GM19099 (cell line): ENCODE measurements around the gene HOXA10.

Source experiments
- POLR2A ChIP-seq: IDR thresholded peaks from 3 replicates; pipeline ENCODE4 v1.6.1; 2011; ENCODE audit warnings: low read depth; ENCODE audit not compliant: insufficient read length; ENCODE audit errors: extremely low read depth

Gene HOXA10

GRCh38 chr7:27173956-27174873 lies at the start of gene HOXA10:
Gene HOXA10, minus strand, starts transcription at chr7:27174320. Its CDS starts 14 bp downstream, at chr7:27174306.
- TF ChIP-seq POLR2A = no peak

- TF ChIP-seq POLR2A = no peak
Observed at GRCh38 chr7:27221201-27221797, 47.2 kb upstream of the HOXA10 start.

GRCh38 chr7:27220440-27220955 lies 46.4 kb upstream of the HOXA10 start:
- TF ChIP-seq POLR2A = no peak

DNA sequence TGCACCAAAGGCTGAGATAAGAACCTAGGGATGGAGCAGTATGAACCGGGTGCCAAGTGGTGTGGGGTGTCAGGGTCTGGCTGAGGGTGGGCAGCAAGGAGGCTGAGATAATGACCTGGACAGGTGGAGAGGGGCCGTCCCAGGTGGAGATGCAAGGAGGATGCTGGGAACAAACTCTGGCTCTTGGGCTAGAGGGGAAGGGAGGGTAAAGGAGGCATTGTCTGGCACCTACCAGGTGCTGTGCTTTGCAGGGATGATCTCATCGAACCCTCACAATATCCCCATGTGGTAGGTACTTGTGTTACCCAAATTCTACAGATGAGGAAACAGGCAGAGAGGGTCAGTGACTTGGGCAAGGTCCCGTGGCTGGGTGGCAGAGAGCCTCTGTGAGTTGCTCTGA lies 45.7 kb upstream of the HOXA10 start:
- no peak for TF ChIP-seq POLR2A

DNA sequence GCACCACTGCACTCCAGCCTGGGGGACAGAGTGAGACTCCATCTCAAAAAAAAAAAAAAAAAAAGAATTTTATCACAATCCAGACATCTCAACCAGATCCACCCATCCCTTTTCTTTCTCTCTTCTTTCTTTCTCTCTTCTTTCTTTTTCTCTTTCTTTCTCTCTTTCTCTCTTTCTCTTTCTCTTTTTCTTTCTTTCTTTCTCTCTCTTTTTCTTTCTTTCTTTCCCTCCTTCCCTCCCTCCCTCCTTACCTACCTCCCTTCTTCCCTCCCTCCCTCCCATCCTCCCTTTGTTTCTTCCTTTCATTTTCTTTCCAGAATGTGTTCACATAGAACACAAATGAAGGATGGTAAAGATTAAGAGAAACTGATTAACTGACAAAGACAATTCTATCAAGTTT lies 43.8 kb upstream of the HOXA10 start:
- TF ChIP-seq POLR2A = no peak

- TF ChIP-seq POLR2A = no peak
Observed at GRCh38 chr7:27215356-27215755, 41.2 kb upstream of the HOXA10 start.

DNA sequence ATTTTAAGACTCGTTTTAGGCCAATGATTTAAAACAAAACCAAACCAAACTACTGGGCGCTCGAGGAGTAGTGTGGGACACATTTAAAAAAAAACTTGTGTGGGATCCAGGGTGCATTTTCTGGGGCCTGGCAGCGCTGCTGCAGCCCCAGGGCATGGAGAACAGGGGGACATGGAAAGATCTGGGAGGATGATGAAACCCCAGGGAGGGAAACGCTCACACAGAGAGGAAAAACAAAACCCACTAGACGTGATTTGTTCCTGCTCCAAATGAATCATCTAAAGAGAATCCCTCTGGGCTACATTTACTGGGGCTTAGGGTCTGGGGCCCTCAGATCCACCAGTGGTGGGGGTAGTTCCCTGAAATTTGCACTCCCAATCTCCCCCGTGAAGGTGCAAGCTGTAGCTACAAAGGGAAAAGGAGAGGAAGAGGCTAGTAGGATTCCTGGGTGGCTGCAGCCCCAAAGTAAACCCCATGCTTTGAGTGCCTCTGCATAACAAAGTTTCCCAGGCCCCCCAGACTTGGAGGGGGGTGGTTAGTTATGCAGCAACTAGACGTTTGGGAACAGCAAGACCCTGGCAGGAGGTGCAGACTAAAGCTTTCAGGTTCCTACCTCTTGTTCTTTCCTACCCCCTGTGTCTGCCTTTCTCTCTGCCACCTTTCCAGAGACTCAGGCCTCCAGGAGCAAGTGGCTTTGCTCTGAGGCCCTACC lies 40.3 kb upstream of the HOXA10 start:
- TF ChIP-seq POLR2A = no peak

DNA sequence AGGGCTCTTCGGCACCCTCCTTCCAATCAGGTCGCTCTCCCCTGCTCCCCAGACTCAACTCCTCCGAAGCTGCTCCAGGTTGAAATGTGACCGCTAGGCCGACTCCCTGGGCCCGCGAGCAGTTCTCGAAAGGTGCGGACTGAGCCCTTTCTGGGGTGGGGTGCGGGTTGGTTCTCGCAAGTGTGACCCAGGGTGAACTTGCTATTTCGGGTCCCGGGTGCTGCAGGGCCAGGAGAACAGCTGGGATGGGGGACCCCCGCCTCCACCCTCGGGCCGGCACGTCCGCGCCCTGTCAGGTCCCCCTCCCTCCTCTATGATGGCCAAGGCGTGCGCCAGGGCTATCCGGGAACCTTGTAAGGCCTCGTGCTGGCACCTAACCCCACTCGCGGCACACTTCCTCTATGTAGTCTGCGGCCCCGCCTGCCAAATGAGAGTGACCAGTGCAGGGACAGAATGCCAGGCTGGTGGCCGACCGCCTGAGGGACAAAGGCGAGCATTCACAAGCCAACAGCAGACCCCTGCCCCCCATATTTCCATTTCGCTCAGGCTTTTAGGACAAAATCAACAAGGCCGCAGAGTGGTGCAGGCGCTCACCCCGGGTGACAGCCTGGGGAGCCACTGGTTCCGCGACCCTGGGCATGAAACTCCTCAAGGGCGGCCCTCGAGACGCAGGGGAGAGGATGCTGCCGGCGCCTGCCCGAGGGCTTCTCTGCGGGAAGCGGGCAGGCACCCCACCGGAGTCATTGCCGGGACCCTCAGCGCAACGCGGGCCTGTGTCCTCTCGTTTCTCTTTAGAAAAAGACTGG lies 39.5 kb upstream of the HOXA10 start:
- no peak for TF ChIP-seq POLR2A

GRCh38 chr7:27212497-27213432 lies 38.6 kb upstream of the HOXA10 start:
- no peak for TF ChIP-seq POLR2A

GRCh38 chr7:27211764-27212204 lies 37.7 kb upstream of the HOXA10 start:
- no peak for TF ChIP-seq POLR2A

DNA sequence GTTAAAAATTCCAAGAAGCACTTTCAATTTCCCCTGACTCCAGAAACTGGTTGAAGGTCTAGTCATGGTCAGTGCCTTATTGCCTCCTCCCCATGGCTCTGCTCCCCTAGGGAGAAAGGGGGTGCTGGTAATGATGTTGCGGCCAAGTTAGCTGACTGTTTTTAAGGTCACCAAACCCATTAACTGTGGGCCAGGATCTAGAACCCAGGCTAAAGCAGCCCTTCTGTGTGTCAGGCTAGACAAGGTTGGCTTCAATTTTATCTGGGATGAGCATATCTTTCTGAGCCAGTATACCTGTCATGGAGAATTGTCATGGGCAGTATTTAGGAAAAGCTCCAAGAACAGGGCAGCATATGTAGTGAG lies 36.9 kb upstream of the HOXA10 start:
- TF ChIP-seq POLR2A = no peak

DNA sequence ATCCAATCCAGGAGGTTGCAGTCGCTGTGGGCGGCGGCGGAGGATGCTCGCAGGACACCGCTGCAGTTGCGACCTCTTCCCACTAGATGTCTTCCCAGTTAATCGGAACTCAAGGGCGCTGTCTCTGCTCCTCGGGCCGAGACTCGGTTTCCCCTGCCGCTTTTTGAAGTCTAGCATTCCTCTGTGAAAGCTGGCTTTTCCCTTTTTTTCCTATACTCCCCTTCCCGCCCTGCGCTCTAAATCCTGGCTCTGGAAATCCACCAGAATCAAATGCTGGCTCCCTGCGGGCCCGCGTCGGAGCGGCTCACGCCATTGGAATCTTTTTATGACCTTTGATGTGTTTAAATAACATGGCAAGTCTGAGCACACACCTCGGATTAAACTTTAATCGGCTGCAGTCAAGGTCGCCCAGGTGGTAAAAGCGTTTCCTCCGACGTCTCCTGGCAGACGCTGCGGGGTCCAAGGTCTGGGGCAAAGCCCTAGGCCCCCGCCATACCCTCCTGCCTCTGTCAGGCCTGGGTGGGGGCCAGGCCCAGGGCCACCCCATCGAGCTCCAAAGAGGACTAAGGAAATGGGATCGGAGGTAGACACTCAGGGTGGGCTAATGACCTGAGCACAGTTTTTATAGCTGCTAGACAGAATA lies 36.4 kb upstream of the HOXA10 start:
- TF ChIP-seq POLR2A = no peak

DNA sequence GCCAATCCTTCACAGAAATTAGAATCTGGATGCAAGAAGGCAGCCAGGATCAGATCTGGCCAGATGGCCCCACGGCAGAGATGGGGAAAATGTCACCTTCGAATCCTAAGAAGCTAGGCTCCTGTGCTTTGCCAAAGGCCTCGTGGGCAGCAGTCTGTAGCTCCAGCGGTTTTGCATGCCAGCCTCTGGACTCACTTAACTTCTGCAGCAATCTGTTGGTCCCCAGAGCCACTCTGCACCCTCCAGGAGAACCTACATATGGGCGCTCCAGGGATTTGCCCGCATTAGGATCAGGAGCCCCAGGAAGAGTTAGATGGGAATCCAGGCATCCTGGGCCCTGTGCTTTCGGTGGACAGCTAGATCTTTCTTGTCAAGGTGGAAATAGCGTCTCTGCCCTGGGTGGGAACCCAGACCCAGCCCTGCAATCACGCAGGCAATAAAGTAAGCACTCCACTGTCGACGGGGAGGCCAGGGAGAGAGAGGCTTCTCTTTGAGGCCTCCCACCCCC lies 35.9 kb upstream of the HOXA10 start:
- no peak for TF ChIP-seq POLR2A
